HEK293T (cell line): ENCODE data around the gene C10orf95.

ENCODE experiments used
- BHLHE40 ChIP-seq: fragments of 450-650 bp; IDR thresholded peaks from 2 replicates; pipeline ENCODE4 v1.6.1; 2016; ENCODE audit warnings: mild to moderate bottlenecking, moderate library complexity, borderline replicate concordance
- ELF4 ChIP-seq: fragments of 450-650 bp; IDR thresholded peaks from 2 replicates; pipeline ENCODE4 v1.6.1; 2017; ENCODE audit warnings: antibody characterized with exemption
- FOXM1 ChIP-seq: fragments of 450-650 bp; IDR thresholded peaks from 2 replicates; pipeline ENCODE4 v1.6.1; 2017; ENCODE audit warnings: mild to moderate bottlenecking, borderline replicate concordance
- L3MBTL2 ChIP-seq: fragments of 450-650 bp; conservative IDR thresholded peaks from 2 replicates; pipeline ENCODE4 v1.6.1; 2016; ENCODE audit warnings: mild to moderate bottlenecking
- LEF1 ChIP-seq: fragments of 450-650 bp; IDR thresholded peaks from 2 replicates; pipeline ENCODE4 v1.6.1; 2017; ENCODE audit warnings: mild to moderate bottlenecking, borderline replicate concordance
- SP1 ChIP-seq: fragments of 450-650 bp; IDR thresholded peaks from 2 replicates; pipeline ENCODE4 v1.6.1; 2017
- TARDBP ChIP-seq: fragments of 450-650 bp; IDR thresholded peaks from 2 replicates; pipeline ENCODE4 v1.6.1; 2016

DNA sequence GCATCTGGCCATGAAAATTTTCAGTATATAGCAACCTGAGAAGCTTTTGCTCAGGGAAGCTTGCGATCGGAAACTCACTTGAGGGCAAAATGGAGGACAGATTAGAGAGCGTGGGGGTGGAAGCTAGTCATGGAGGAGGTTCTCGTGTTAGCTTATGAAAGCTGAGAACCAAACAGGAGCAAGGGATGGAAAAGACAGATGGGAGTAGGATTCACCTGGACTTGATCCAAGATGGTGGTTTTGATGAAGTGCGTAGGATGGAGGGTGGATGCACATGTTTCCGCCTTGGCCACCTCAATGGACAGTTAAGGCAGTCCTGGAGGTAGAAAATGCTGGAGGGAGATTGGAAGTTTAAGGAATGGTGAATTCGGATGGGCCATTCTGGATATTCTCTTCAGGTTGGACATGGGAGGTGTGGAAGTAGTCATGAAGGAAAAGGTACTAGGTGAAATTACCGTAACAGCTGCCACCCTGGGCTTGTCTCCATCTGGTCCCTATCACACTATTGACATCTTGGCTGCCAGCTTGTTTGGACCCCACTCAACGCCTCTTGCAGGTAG is 6.3 kb upstream of the C10orf95 start:
- TF ChIP-seq TARDBP (no peak), BHLHE40 (no peak), L3MBTL2 (no peak), LEF1 (no peak), ELF4 (no peak), SP1 (no peak), FOXM1 (no peak)
